ENCODE data around the gene ETNPPL. TPM values are rescaled to one million over a fixed set of nuclear protein-coding genes. Genes with fewer than 3 reads are reported as not detected.

Gene ETNPPL
- polyA plus RNA-seq, 1 donor from 2014 or later = 0.45 TPM

DNA sequence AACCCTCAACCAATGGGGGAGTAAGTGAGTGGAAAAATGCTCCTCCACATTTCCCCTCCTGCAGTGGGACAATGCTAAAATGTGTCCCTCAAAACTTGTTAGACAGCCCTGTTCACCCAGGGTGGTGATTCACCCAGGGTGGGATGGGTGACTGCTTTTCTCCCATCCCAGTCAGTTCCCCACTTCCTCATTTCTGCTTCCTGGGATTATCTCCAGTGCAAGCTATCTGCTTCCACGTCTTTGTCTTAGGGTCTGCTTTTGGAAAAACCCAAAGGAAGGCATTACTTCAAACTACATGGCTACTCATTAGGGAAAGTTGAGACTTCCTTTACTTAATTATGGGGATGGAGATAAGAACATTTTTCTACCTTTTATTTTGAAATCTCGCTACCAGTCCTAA, 45.5 kb downstream of the ETNPPL start:
- Histone ChIP-seq H4K20me1 (ENCODE audit: insufficient read depth) (no peaks in the 10 kb centered on the region), H3K36me3 (ENCODE audit: insufficient read depth, low read length) (no peaks in the 10 kb centered on the region), H3K27me3 (ENCODE audit: insufficient read depth, low read depth, low read length) (no peaks in the 10 kb centered on the region), H3K9me2 (ENCODE audit: insufficient read depth, low read length) (no peaks in the 10 kb centered on the region), H3K79me2 (replicated peaks; ENCODE audit: insufficient read depth, low read length) (no peaks in the 10 kb centered on the region), H3F3A (ENCODE audit: insufficient read depth, low read length, poor library complexity, severe bottlenecking) (no peaks in the 10 kb centered on the region), H3K9me3 (ENCODE audit: low read length) (no peaks in the 10 kb centered on the region), H3K4me2 (ENCODE audit: low read length) (no peak overlapping the region), H3K9ac (ENCODE audit: low read length) (no peak overlapping the region), H3K27ac (ENCODE audit: low read length) (no peak overlapping the region), H3K4me3 (ENCODE audit: low read length) (no peak overlapping the region), H2AFZ (ENCODE audit: low read depth, low read length) (no peak overlapping the region)
- TF ChIP-seq SMC3 (conservative IDR thresholded peaks at IDR 0.05; ENCODE audit: poor library complexity) (no peak), REST (IDR thresholded peaks at IDR 0.05; ENCODE audit: borderline replicate concordance) (no peak), EP300 (conservative IDR thresholded peaks at IDR 0.05; ENCODE audit: poor library complexity, severe bottlenecking) (no peak), EZH2 (IDR thresholded peaks at IDR 0.05; ENCODE audit: borderline replicate concordance, insufficient read depth, low read length, poor library complexity, severe bottlenecking) (no peak), POLR2AphosphoS5 (IDR thresholded peaks at IDR 0.05) (no peak), RAD21 (conservative IDR thresholded peaks at IDR 0.05) (no peak), MXI1 (conservative IDR thresholded peaks at IDR 0.05; ENCODE audit: poor library complexity, severe bottlenecking) (no peak), TAF1 (IDR thresholded peaks at IDR 0.05; ENCODE audit: low read depth) (no peak)
- TF ChIP-seq, protein P1, sequence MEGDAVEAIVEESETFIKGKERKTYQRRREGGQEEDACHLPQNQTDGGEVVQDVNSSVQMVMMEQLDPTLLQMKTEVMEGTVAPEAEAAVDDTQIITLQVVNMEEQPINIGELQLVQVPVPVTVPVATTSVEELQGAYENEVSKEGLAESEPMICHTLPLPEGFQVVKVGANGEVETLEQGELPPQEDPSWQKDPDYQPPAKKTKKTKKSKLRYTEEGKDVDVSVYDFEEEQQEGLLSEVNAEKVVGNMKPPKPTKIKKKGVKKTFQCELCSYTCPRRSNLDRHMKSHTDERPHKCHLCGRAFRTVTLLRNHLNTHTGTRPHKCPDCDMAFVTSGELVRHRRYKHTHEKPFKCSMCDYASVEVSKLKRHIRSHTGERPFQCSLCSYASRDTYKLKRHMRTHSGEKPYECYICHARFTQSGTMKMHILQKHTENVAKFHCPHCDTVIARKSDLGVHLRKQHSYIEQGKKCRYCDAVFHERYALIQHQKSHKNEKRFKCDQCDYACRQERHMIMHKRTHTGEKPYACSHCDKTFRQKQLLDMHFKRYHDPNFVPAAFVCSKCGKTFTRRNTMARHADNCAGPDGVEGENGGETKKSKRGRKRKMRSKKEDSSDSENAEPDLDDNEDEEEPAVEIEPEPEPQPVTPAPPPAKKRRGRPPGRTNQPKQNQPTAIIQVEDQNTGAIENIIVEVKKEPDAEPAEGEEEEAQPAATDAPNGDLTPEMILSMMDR (IDR thresholded peaks at IDR 0.05; ENCODE audit: poor library complexity, severe bottlenecking) = no peak

DNA sequence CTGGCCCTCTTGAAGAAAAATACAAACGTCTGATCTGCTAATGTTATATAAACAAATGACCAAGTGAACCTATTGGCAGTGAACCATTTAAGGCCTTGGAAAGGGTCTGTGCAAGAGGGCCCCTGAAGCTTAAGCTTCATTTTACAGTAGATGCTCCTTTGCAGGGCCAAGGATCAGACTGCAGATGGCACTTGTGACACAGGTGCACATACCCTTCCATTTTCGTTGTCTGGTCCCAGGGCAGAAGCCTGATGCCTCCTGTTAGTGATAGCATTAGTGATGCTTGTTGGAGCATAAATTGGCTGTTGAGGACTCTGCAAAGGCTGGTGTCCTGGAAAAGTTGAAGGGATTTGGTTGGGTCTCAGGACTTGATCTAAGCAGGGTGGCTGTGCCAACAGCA, 46.5 kb downstream of the ETNPPL start:
- Histone ChIP-seq H3K27me3 (ENCODE audit: insufficient read depth, low read depth, low read length) (no peaks in the 10 kb centered on the region), H3K4me2 (ENCODE audit: low read length) (no peak overlapping the region), H3K79me2 (replicated peaks; ENCODE audit: insufficient read depth, low read length) (no peaks in the 10 kb centered on the region), H3K36me3 (ENCODE audit: insufficient read depth, low read length) (no peaks in the 10 kb centered on the region), H3K4me3 (ENCODE audit: low read length) (no peak overlapping the region), H4K20me1 (ENCODE audit: insufficient read depth) (no peaks in the 10 kb centered on the region), H3K9me3 (ENCODE audit: low read length) (no peaks in the 10 kb centered on the region), H2AFZ (ENCODE audit: low read depth, low read length) (no peak overlapping the region), H3K27ac (ENCODE audit: low read length) (no peak overlapping the region), H3K9me2 (ENCODE audit: insufficient read depth, low read length) (no peaks in the 10 kb centered on the region), H3F3A (ENCODE audit: insufficient read depth, low read length, poor library complexity, severe bottlenecking) (no peaks in the 10 kb centered on the region), H3K9ac (ENCODE audit: low read length) (no peak overlapping the region)
- no peak for TF ChIP-seq EP300 (conservative IDR thresholded peaks at IDR 0.05; ENCODE audit: poor library complexity, severe bottlenecking)
- TF ChIP-seq MXI1 (conservative IDR thresholded peaks at IDR 0.05; ENCODE audit: poor library complexity, severe bottlenecking) = no peak
- no peak for TF ChIP-seq POLR2AphosphoS5 (IDR thresholded peaks at IDR 0.05)
- TF ChIP-seq RAD21 (conservative IDR thresholded peaks at IDR 0.05) = no peak
- no peak for TF ChIP-seq SMC3 (conservative IDR thresholded peaks at IDR 0.05; ENCODE audit: poor library complexity)
- TF ChIP-seq, protein P1 (IDR thresholded peaks at IDR 0.05; ENCODE audit: poor library complexity, severe bottlenecking) = no peak
- no peak for TF ChIP-seq TAF1 (IDR thresholded peaks at IDR 0.05; ENCODE audit: low read depth)
- no peak for TF ChIP-seq REST (IDR thresholded peaks at IDR 0.05; ENCODE audit: borderline replicate concordance)
- no peak for TF ChIP-seq EZH2 (IDR thresholded peaks at IDR 0.05; ENCODE audit: borderline replicate concordance, insufficient read depth, low read length, poor library complexity, severe bottlenecking)

Data from neural cell (in vitro differentiated cells).